NCI-H526 (cell line): ENCODE measurements around the gene MKS1.

Source experiments
- DNase-seq, 2 experiments: peaks; one replicate each; lab custom pipeline; 2025; lab: John Stamatoyannopoulos, UW

Gene MKS1

DNA sequence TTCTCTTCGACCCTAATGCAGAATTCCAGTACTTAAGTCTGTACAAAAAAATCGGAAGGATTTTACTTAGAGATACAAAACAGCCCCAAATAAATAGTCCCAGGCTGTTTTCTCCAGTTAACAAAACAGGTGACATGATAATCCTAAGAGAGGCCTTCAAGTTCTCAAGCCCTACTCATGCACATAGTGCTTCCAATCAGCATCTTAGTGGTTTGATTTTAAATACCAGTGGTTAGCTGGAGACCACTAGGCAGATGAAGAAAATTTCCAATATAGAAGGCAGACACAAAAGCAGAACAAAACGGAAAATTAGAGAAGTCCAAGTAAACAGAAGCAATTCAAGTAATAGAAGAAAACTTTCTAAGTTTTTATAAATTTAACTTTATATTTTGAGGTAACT lies 57.5 kb downstream of the MKS1 start:
- no peak for DNase-seq

DNA sequence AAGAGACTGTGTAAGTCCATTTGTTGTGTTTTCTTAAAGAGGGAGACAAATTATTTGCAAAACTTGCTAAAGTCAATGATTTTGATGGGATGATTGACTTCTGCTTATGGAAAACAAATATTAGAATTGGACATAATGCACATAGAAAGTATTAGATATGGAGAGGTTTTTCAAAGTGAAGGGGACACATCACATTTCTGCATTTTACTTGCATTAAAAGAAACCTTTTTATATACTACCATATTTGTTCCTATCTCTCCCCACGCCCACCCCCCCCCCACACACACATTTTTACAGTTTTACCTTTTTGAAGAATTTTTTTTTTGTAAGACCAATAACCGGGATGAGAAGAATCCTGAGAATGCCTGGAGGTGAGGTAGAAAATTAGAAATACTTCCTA lies 60.9 kb downstream of the MKS1 start:
- no peak for DNase-seq

DNA sequence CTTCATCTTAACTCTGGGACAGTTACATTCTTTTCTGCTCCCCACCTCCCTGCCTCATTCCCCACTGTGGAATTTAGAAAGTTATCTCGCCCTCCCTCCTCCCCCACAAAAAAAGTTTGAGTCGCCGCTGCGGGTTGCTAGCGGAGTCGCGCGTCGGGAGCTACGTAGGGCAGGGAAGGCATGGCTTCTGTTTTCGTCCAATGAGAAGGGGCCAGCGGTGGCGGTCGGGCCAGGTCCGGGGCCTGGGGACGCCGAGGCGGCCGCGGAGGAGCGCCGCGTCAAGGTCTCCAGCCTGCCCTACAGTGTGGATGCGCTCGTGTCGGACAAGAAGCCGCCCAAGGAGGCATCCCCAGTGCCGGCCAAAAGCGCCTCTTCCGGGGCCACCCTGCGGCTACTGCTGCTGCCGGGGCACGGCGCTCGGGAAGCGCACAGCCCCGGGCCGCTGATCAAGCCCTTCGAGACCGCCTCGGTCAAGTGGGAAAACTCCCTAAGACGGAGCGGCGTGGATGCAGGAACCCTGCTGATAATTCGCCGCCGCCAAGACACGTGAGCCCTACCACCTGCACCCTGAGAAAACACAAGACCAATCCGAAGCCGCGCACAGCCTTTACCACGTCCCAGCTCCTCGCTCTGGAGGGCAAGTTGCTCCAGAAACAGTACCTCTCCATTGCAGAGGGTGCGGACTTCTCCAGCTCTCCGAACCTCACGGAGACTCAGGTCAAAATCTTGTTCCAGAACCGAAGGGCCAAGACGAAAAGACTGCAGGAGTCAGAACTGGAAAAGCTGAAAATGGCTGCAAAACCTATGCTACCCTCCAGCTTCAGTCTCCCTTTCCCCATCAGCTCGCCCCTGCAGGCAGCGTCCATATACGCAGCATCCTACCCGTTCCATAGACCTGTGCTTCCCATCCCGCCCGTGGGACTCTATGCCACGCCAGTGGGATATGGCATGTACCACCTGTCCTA lies 61.9 kb downstream of the MKS1 start:
- DNase-seq = peak; percentile 65 to 84
